ENCODE results near the gene SLC23A2.
"Not testable (repeated sequence)": the region's sequence is repeated elsewhere in the genome, so short reads cannot be mapped to it uniquely, and the experiment has no call there.

The SLC23A2 gene

GRCh38 chr20:5005326-5005725 is 4.0 kb upstream of the SLC23A2 start:
- DNase-seq (ENCODE audit: low spot score) = no peak

- not testable (repeated sequence) for DNase-seq (ENCODE audit: low spot score)
These were observed 3.5 kb upstream of the SLC23A2 start for GRCh38 chr20:5004825-5005224.

- DNase-seq (ENCODE audit: low spot score) = no peak
These were observed 2.3 kb upstream of the SLC23A2 start for GRCh38 chr20:5003626-5004025.

- no peak for DNase-seq (ENCODE audit: low spot score)
These were observed 735 bp upstream of the SLC23A2 start for GRCh38 chr20:5002077-5002413.

- DNase-seq (ENCODE audit: low spot score) = no peak
These were observed 792 bp downstream of the SLC23A2 start for GRCh38 chr20:5000263-5001173.

GRCh38 chr20:4999788-5000187 is 1.5 kb downstream of the SLC23A2 start:
- DNase-seq (ENCODE audit: low spot score) = no peak

GRCh38 chr20:4998160-4998651 is 3.1 kb downstream of the SLC23A2 start:
- DNase-seq (ENCODE audit: low spot score) = no peak

GRCh38 chr20:4997222-4997621 is 4.1 kb downstream of the SLC23A2 start:
- no peak for DNase-seq (ENCODE audit: low spot score)

- no peak for DNase-seq (ENCODE audit: low spot score)
These were observed 11.7 kb downstream of the SLC23A2 start for GRCh38 chr20:4989570-4989969.

GRCh38 chr20:4987130-4987529 is 14.2 kb downstream of the SLC23A2 start:
- DNase-seq (ENCODE audit: low spot score) = no peak

- DNase-seq (ENCODE audit: low spot score) = no peak
These were observed 15.7 kb downstream of the SLC23A2 start for GRCh38 chr20:4985658-4986057.

GRCh38 chr20:4982281-4982680 is 19.0 kb downstream of the SLC23A2 start:
- no peak for DNase-seq (ENCODE audit: low spot score)

- no peak for DNase-seq (ENCODE audit: low spot score)
These were observed 21.4 kb downstream of the SLC23A2 start for GRCh38 chr20:4979841-4980410.

GRCh38 chr20:4978050-4978918 is 23.0 kb downstream of the SLC23A2 start:
- no peak for DNase-seq (ENCODE audit: low spot score)

- not testable (repeated sequence) for DNase-seq (ENCODE audit: low spot score)
These were observed 25.3 kb downstream of the SLC23A2 start for GRCh38 chr20:4976014-4976413.

GRCh38 chr20:4973330-4974097 is 27.8 kb downstream of the SLC23A2 start:
- DNase-seq (ENCODE audit: low spot score) = peak; percentile 86

- DNase-seq (ENCODE audit: low spot score) = no peak
These were observed 28.6 kb downstream of the SLC23A2 start for GRCh38 chr20:4972506-4973251.

GRCh38 chr20:4971064-4971463 is 30.2 kb downstream of the SLC23A2 start:
- DNase-seq (ENCODE audit: low spot score) = no peak

- DNase-seq (ENCODE audit: low spot score) = no peak
These were observed 33.4 kb downstream of the SLC23A2 start for GRCh38 chr20:4967752-4968477.

All from kidney tubule cell (primary cell).